Lung (tissue), 12 donors: ENCODE results near the gene TEX22. TPM values are rescaled to one million over a fixed set of nuclear protein-coding genes. Genes with fewer than 3 reads are reported as not detected.

Experiments used
- ATAC-seq: fragments of 200-7000 bp; cut with Tn5 transposase; one replicate; pipeline ENCODE4 v1.9.1; 2020; ENCODE audit warnings: moderate number of reproducible peaks; ENCODE audit not compliant: insufficient read depth, low FRiP score
- DNase-seq, 3 donors: peaks; one replicate each; pipeline ENCODE4 v3.0.0-alpha.2; 2013 to 2017
- H3K27ac ChIP-seq, 2 donors: one replicate each; pipeline ENCODE4 v1.5.1; 2013; ENCODE audit warnings: mild to moderate bottlenecking in 2 of 2, moderate library complexity in 2 of 2, control low read depth in 1 of 2, inconsistent platforms in 1 of 2, low read depth in 1 of 2, low read length in 1 of 2
- H3K27me3 ChIP-seq, 3 donors: one replicate each; pipeline ENCODE4 v1.5.1; 2013; ENCODE audit warnings: low read length in 2 of 3; ENCODE audit not compliant: control insufficient read depth in 3 of 3, insufficient read depth in 3 of 3
- H3K36me3 ChIP-seq, 4 donors: one replicate each; pipeline ENCODE4 v1.5.1; 2013; ENCODE audit warnings: low read length in 4 of 4, mild to moderate bottlenecking in 1 of 4, moderate library complexity in 1 of 4; ENCODE audit not compliant: control insufficient read depth in 4 of 4, insufficient read depth in 4 of 4
- H3K4me1 ChIP-seq, 5 donors: one replicate each; pipeline ENCODE4 v1.5.1; 2013; ENCODE audit warnings: low read length in 5 of 5, mild to moderate bottlenecking in 2 of 5, moderate library complexity in 1 of 5; ENCODE audit not compliant: control insufficient read depth in 5 of 5, insufficient read depth in 5 of 5
- H3K4me3 ChIP-seq: one replicate; pipeline ENCODE4 v1.5.1; 2013; ENCODE audit warnings: mild to moderate bottlenecking, control low read depth, moderate library complexity
- H3K9ac ChIP-seq, 2 donors: one replicate each; pipeline ENCODE4 v1.5.1; 2013; ENCODE audit warnings: low read length in 2 of 2, control low read depth in 1 of 2; ENCODE audit not compliant: insufficient read depth in 1 of 2
- H3K9me3 ChIP-seq, 4 donors: one replicate each; pipeline ENCODE4 v1.5.1; 2013; ENCODE audit warnings: low read length in 3 of 4, mild to moderate bottlenecking in 1 of 4, moderate library complexity in 1 of 4; ENCODE audit not compliant: control insufficient read depth in 4 of 4, insufficient read depth in 3 of 4
- WGBS, 2 donors: extraction: QIAGEN DNeasy Blood & Tissue Kit; methylation state at CpG; one replicate each; pipeline ENCODE4 v1.1.7; 2013; 5-methylcytosine and 5-hydroxymethylcytosine counted together
- polyA plus RNA-seq, 2 donors: library from polyadenylated mRNA; stranded (reverse); fragments of 200-250 nt; gene quantifications; one replicate each; pipeline ENCODE4 v1.2.1, GENCODE V29; 2013
- total RNA-seq, 2 donors: library from RNA; depleted of rRNA in 1 of 2; stranded (reverse); fragments of >200 nt in 1 of 2; gene quantifications; one replicate each; pipeline ENCODE4 v1.2.1, GENCODE V29; 2014 to 2021
- TF ChIP-seq, protein P1 (sequence below): IDR thresholded peaks from 2 replicates; pipeline ENCODE4 v1.5.1; 2012; ENCODE audit warnings: mild to moderate bottlenecking; ENCODE audit errors: control extremely low read depth, extremely low read depth
- donor health status: control.
- donor health status: control.
- donor health status: Bipolar disorder and iron deficiency.
- donor health status: healthy.
- donor health status: DM: yes; HTN: yes; CAD: no.

TEX22 gene
- total and polyA plus RNA-seq, 4 donors, result 0.17 to 2.1 (median 0.29) TPM

DNA sequence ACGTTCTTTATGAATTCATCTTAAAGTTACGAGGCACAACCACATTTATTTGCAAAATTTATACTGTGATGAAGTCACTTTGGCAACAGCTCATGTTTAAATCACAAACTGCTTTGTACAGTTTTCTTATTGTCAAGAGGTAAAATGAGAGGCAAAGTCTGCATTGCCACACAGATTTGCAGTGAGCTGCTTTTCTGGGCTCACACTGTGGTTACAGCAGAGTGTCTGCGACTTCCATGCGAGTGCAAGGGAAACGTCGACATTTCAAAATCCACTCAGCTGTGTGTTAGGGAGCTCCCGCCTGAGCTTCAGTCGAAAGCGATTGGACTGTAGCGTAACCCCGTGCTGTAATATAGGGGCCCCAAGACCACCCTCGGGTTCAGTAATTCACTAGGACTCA, 34.3 kb downstream of the TEX22 start:
- H3K27ac ChIP-seq, result no peak overlapping the region
- DNase-seq (no peak), ATAC-seq (no peak)
- TF ChIP-seq, protein P1, sequence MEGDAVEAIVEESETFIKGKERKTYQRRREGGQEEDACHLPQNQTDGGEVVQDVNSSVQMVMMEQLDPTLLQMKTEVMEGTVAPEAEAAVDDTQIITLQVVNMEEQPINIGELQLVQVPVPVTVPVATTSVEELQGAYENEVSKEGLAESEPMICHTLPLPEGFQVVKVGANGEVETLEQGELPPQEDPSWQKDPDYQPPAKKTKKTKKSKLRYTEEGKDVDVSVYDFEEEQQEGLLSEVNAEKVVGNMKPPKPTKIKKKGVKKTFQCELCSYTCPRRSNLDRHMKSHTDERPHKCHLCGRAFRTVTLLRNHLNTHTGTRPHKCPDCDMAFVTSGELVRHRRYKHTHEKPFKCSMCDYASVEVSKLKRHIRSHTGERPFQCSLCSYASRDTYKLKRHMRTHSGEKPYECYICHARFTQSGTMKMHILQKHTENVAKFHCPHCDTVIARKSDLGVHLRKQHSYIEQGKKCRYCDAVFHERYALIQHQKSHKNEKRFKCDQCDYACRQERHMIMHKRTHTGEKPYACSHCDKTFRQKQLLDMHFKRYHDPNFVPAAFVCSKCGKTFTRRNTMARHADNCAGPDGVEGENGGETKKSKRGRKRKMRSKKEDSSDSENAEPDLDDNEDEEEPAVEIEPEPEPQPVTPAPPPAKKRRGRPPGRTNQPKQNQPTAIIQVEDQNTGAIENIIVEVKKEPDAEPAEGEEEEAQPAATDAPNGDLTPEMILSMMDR, result no peak
- H3K9ac ChIP-seq, result no peak overlapping the region
- no peak overlapping the region for H3K4me3 ChIP-seq
- H3K27me3 ChIP-seq, result no peaks in the 10 kb centered on the region
- no peaks in the 10 kb centered on the region for H3K9me3 ChIP-seq
- 83 to 90% methylated on average over 12 of the region's 12 CpGs for WGBS, 2 donors
- H3K4me1 ChIP-seq, result peaks cover 0 to 4% (median 0%) of the 10 kb centered on the region in 5 donors
- H3K36me3 ChIP-seq, result peaks cover 0 to 3% (median under 1%) of the 10 kb centered on the region in 4 donors

DNA sequence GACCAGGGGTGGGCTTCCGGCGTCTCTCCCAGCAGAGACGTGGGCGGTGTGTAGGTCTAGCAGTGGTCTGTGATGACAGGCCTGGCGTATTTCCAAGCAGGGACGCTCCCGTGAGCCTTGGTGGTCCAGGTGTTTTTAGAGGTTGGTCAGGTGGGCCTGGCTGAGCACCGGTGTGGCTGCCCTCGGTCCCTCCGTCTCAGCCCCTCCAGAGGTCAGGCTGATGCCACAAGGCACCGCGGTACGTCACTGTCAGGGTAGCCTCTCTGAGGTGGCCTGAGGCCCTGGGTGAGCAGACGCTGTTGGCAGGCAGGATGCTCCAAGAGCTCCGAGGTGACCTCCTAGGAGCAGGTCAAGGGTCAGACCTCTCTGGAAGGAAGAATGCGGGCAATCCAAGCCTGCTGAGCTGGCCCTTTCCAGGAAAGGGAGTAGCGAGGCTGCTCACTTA, 34.8 kb downstream of the TEX22 start:
- TF ChIP-seq, protein P1, result no peak
- no peak overlapping the region for H3K4me3 ChIP-seq
- no peak overlapping the region for H3K9ac ChIP-seq
- H3K4me1 ChIP-seq, result peaks cover 0 to 4% (median 0%) of the 10 kb centered on the region in 5 donors
- no peak for ATAC-seq
- no peak for DNase-seq
- H3K9me3 ChIP-seq, result no peaks in the 10 kb centered on the region
- no peak overlapping the region for H3K27ac ChIP-seq
- 84 to 91% methylated on average over 17 of the region's 17 CpGs for WGBS, 2 donors
- H3K27me3 ChIP-seq, result no peaks in the 10 kb centered on the region
- H3K36me3 ChIP-seq, result peaks cover 0 to 3% (median under 1%) of the 10 kb centered on the region in 4 donors

DNA sequence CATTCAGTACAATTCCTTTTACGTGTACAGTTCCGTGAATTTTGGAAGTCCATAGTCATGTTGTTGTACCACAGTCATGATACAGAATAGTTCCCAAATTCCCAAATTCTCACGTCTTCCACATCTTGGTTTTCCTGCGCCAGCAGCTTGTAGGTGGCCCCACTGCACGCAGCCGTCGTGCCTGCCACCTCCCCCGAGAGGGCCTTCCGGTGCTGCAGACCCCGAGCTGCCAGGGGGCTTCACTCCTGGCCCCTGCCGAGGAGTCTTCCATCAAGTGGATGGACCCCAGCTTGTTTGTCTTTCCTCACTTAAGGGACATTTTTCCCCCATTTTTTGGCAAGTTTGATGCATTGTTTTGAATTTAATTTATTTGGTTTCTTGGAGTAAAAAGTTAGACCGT, 38.1 kb downstream of the TEX22 start:
- H3K9me3 ChIP-seq, result no peaks in the 10 kb centered on the region
- no peak for DNase-seq
- no peak overlapping the region for H3K27ac ChIP-seq
- no peak for ATAC-seq
- H3K9ac ChIP-seq, result no peak overlapping the region
- peaks cover 0 to 20% (median 0%) of the 10 kb centered on the region in 4 donors for H3K36me3 ChIP-seq
- H3K4me3 ChIP-seq, result no peak overlapping the region
- WGBS, 2 donors, result 87 to 92% methylated on average over 12 of the region's 12 CpGs
- H3K27me3 ChIP-seq, result no peaks in the 10 kb centered on the region
- no peaks in the 10 kb centered on the region for H3K4me1 ChIP-seq
- TF ChIP-seq, protein P1, result no peak
